SU-DHL-6 (cell line): ENCODE measurements around the gene MFSD1.

Experiments
- H2AFZ ChIP-seq: fragments of 200-600 bp; sonication (generic); 2 replicates; pipeline ENCODE4 v1.6.1; 2014; ENCODE audit warnings: low read depth, mild to moderate bottlenecking, moderate library complexity, mixed read lengths, antibody characterized with exemption, low read length; ENCODE audit not compliant: severe bottlenecking
- H3F3A ChIP-seq: fragments of 200-600 bp; shearing (Covaris generic); 2 replicates; pipeline ENCODE4 v1.6.0; 2016; ENCODE audit warnings: antibody characterized with exemption, mild to moderate bottlenecking; ENCODE audit not compliant: insufficient read depth
- H3K27ac ChIP-seq: fragments of 200-600 bp; sonication (generic); 2 replicates; pipeline ENCODE4 v1.5.1; 2016; ENCODE audit warnings: low read depth, mild to moderate bottlenecking, low read length, moderate library complexity, mixed read lengths
- H3K27me3 ChIP-seq: fragments of 200-600 bp; sonication (generic), shearing (Covaris generic); 2 replicates; pipeline ENCODE4 v1.6.0; 2014; ENCODE audit warnings: mild to moderate bottlenecking, low read length
- H3K36me3 ChIP-seq: fragments of 200-600 bp; sonication (generic); 2 replicates; pipeline ENCODE4 v1.6.1; 2014; ENCODE audit warnings: mild to moderate bottlenecking, low read length, mixed read lengths
- H3K4me2 ChIP-seq: fragments of 300-600, 200-600 bp; shearing (Covaris generic), sonication (generic); 2 replicates; pipeline ENCODE4 v1.6.0; 2014; ENCODE audit warnings: low read length, low read depth, mild to moderate bottlenecking; ENCODE audit not compliant: poor library complexity, severe bottlenecking
- H3K4me3 ChIP-seq: fragments of 200-600 bp; sonication (generic); 2 replicates; pipeline ENCODE4 v1.5.1; 2014; ENCODE audit warnings: antibody characterized with exemption, low read length, mild to moderate bottlenecking, mixed read lengths; ENCODE audit not compliant: insufficient read depth, poor library complexity, severe bottlenecking
- H3K79me2 ChIP-seq: fragments of 200-600 bp; sonication (generic); 2 replicates; pipeline ENCODE4 v1.6.1; 2014; ENCODE audit warnings: mild to moderate bottlenecking, low read length, moderate library complexity; ENCODE audit not compliant: insufficient read depth
- H3K9ac ChIP-seq: fragments of 200-600 bp; sonication (generic); 2 replicates; pipeline ENCODE4 v1.7.0; 2014; ENCODE audit warnings: mild to moderate bottlenecking, low read length
- H3K9me2 ChIP-seq: fragments of 200-600 bp; sonication (generic); replicated peaks from 2 replicates; pipeline ENCODE4 v1.6.1; 2014; ENCODE audit warnings: low read length; ENCODE audit not compliant: insufficient read depth
- H3K9me3 ChIP-seq: fragments of 200-600 bp; sonication (generic); 2 replicates; pipeline ENCODE4 v1.6.1; 2014; ENCODE audit warnings: low read length, mixed read lengths; ENCODE audit not compliant: insufficient read depth
- H4K20me1 ChIP-seq: fragments of 200-600 bp; sonication (generic); 2 replicates; pipeline ENCODE4 v1.6.1; 2014; ENCODE audit warnings: low read depth, mild to moderate bottlenecking, antibody characterized with exemption, low read length, moderate library complexity, mixed read lengths
- CTCF ChIP-seq: fragments of 200-600 bp; sonication (generic); IDR thresholded peaks from one replicate; pipeline ENCODE4 v1.5.1; 2017; ENCODE audit warnings: antibody characterized with exemption, mild to moderate bottlenecking, low read length, moderate library complexity; ENCODE audit not compliant: insufficient read depth, poor library complexity, severe bottlenecking
- EZH2phosphoT487 ChIP-seq: fragments of 200-600 bp; sonication (generic), shearing (Covaris generic); conservative IDR thresholded peaks from 2 replicates; pipeline ENCODE4 v1.6.1; 2018; ENCODE audit warnings: mild to moderate bottlenecking, antibody characterized with exemption, low read length, moderate library complexity, mixed read lengths

MFSD1 gene

DNA sequence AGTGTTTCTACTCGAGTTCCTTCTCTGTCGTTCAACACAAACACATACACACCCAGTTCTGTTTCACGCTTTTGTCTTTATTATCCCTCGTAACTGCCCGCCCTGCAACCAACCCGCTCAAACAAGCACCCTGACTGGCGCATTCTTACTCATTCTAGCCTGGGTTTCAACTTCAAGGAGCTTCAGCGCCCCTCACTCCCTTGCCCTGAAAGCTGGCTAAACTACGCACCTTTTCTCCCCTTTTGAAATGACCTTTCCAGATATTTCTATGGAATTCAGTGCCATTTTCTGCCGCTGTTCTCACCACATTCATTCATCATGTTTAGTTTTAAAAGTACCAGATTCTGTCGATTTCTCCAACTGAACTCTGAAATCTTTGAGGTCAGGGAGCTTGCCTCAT, 653 bp upstream of the MFSD1 start:
- no peaks in the 10 kb centered on the region for H3K27me3 ChIP-seq
- H3K27ac ChIP-seq, result no peak overlapping the region
- H3K9me3 ChIP-seq, result no peaks in the 10 kb centered on the region
- peak overlapping the region; percentile 92 for H3K4me2 ChIP-seq
- H3K4me3 ChIP-seq, result peak overlapping the region; percentile 94
- H3F3A ChIP-seq, result peaks cover 8% of the 10 kb centered on the region; the same call in 1 of the 2 replicates
- H2AFZ ChIP-seq, result peak overlapping the region; percentile 89
- H3K9me2 ChIP-seq, result no peaks in the 10 kb centered on the region
- no peaks in the 10 kb centered on the region for H4K20me1 ChIP-seq
- TF ChIP-seq EZH2phosphoT487, result no peak
- TF ChIP-seq CTCF, result no peak
- peak overlapping the region; percentile 63 for H3K9ac ChIP-seq
- H3K36me3 ChIP-seq, result peaks cover 4% of the 10 kb centered on the region; the same call in 1 of the 2 replicates
- H3K79me2 ChIP-seq, result peaks cover 43% of the 10 kb centered on the region

GRCh38 chr3:158802409-158803268, 785 bp downstream of the MFSD1 start:
- peak overlapping the region; percentile 92 for H3K4me2 ChIP-seq
- peak overlapping the region; percentile 63 for H3K9ac ChIP-seq
- H3K27me3 ChIP-seq, result no peaks in the 10 kb centered on the region
- H2AFZ ChIP-seq, result peak overlapping the region; percentile 89
- H3K27ac ChIP-seq, result 0 out of 2 replicates have a peak overlapping the region, but pooled peaks have one; percentile 14
- H3F3A ChIP-seq, result peaks cover 8% of the 10 kb centered on the region; the same call in 1 of the 2 replicates
- TF ChIP-seq CTCF (no peak), EZH2phosphoT487 (no peak)
- H3K9me2 ChIP-seq, result no peaks in the 10 kb centered on the region
- H4K20me1 ChIP-seq, result no peaks in the 10 kb centered on the region
- H3K36me3 ChIP-seq, result peaks cover 16% of the 10 kb centered on the region; the same call in 1 of the 2 replicates
- peak overlapping the region; percentile 94 for H3K4me3 ChIP-seq
- H3K79me2 ChIP-seq, result peaks cover 43% of the 10 kb centered on the region
- H3K9me3 ChIP-seq, result no peaks in the 10 kb centered on the region

DNA sequence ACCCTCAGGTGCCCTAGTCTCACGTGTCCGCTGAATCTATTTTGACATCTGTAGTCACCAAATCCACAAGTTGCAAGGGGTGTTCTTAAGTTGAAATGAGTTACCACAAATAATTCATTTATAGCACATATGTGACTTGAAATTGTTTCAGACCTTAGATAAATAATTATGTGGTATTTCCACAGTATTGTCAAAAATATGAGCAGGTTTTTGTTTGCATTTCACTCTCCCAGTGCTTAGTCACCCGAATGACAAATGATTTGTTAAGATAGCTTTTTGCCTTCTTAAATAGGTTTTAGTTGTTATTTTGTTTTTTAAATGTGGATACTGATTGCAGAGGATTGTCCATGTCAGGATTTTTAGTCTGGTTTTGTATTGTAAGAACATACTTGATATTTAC, 2.6 kb downstream of the MFSD1 start:
- Histone ChIP-seq H3F3A (peaks cover 8% of the 10 kb centered on the region; the same call in 1 of the 2 replicates), H3K36me3 (peaks cover 25% of the 10 kb centered on the region; the same call in 1 of the 2 replicates), H3K9ac (0 out of 2 replicates have a peak overlapping the region, but pooled peaks have one; percentile 63), H3K4me3 (no peak overlapping the region), H4K20me1 (no peaks in the 10 kb centered on the region), H3K4me2 (peak overlapping the region; percentile 92), H3K27me3 (no peaks in the 10 kb centered on the region), H2AFZ (no peak overlapping the region), H3K79me2 (peaks cover 43% of the 10 kb centered on the region), H3K9me3 (no peaks in the 10 kb centered on the region), H3K27ac (no peak overlapping the region), H3K9me2 (no peaks in the 10 kb centered on the region)
- TF ChIP-seq CTCF, result no peak
